ENCODE measurements around the gene PDZD2. TPM values are rescaled to one million over a fixed set of nuclear protein-coding genes. Genes with fewer than 3 reads are reported as not detected.

Gene PDZD2
- total RNA-seq, 2 experiments from 2014 or later = 0.05 to 0.25 TPM

- no peak overlapping the region for H3K27ac Mint-ChIP-seq
- CTCF ChIA-PET = no interaction called here
- intact Hi-C loops (cut with micrococcal nuclease) = no loop called here
- H3K4me3 Mint-ChIP-seq = no peak overlapping the region
- H3K4me1 Mint-ChIP-seq (ENCODE audit: low read depth) = no peaks in the 10 kb centered on the region
- peaks cover 7% of the 10 kb centered on the region for H3K9me3 Mint-ChIP-seq
- no peak for DNase-seq
- H3K27me3 Mint-ChIP-seq (ENCODE audit: low read depth) = no peaks in the 10 kb centered on the region
- no peaks in the 10 kb centered on the region for H3K36me3 Mint-ChIP-seq (ENCODE audit: low read depth)
These were observed 194.0 kb downstream of the PDZD2 start for GRCh38 chr5:31832966-31833365.

GRCh38 chr5:31833710-31834109 lies 194.8 kb downstream of the PDZD2 start:
- H3K27ac Mint-ChIP-seq = no peak overlapping the region
- H3K27me3 Mint-ChIP-seq (ENCODE audit: low read depth) = no peaks in the 10 kb centered on the region
- no peaks in the 10 kb centered on the region for H3K4me1 Mint-ChIP-seq (ENCODE audit: low read depth)
- intact Hi-C loops (cut with micrococcal nuclease) = no loop called here
- peaks cover 7% of the 10 kb centered on the region for H3K9me3 Mint-ChIP-seq
- CTCF ChIA-PET = no interaction called here
- DNase-seq = no peak
- H3K36me3 Mint-ChIP-seq (ENCODE audit: low read depth) = no peaks in the 10 kb centered on the region
- H3K4me3 Mint-ChIP-seq = no peak overlapping the region

DNA sequence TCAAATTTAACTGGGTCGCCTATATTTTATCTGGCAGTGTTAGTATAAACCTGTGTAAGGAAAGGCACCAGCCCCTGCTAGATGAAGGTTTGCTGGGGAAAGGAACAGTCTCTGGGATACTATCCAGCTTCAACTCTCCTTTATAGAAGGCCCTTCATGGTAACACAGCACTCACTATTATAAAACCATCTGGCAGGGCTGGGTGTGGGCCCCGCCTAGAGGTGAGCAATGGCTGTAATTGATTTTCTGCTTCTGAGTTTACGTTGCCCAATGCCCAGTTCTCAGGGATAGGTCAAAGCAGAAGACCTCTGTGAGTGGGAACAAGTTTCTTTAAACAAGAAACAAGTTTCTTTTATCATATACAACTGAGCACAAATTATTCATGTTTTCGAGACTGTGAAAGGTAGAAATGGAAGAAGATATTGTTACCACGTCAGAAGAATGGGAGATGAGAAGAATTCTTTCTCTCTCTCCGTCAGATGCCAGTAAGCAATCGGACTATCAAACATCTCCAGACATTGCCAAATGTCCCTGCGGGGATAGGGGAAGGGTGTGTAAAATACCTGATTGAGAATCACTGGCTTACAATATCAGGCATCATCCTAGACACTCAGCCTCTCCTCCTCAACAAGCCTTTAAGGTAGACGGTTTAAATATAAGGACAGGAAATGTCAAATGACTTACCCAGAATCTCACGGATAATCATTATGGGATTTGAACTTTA lies 205.9 kb downstream of the PDZD2 start:
- Mint-ChIP-seq H3K36me3 (ENCODE audit: low read depth) (no peaks in the 10 kb centered on the region), H3K27me3 (ENCODE audit: low read depth) (no peaks in the 10 kb centered on the region)

DNA sequence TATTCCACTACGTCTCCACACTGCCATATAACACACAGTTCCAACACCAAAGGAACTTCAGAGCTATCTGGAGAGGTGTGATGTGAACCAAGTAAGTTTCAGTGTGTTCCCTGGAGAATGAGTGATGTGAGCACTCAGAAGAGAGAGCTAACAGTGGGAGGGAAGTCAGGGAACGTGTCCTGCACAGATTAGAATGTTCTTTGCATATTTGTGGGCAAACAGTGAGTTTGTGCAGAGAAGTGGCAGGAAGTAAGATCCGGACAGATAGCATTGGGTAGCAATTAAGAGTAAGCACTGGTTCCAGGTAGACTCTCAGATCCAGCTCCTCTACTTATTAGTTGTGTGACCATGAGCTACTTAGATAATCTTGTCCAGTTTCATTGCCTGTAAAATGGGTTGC lies 206.4 kb downstream of the PDZD2 start:
- CTCF ChIA-PET = interaction anchor here (1.0 kb wide), 1 partner anchor 9 kb away, joined by 3 read pairs; no protein-coding TSS in a partner anchor
- H3K36me3 Mint-ChIP-seq (ENCODE audit: low read depth) = no peaks in the 10 kb centered on the region
- no peak overlapping the region for H3K4me3 Mint-ChIP-seq
- H3K27ac Mint-ChIP-seq = no peak overlapping the region
- no peaks in the 10 kb centered on the region for H3K9me3 Mint-ChIP-seq
- no peaks in the 10 kb centered on the region for H3K4me1 Mint-ChIP-seq (ENCODE audit: low read depth)
- DNase-seq = no peak
- no peaks in the 10 kb centered on the region for H3K27me3 Mint-ChIP-seq (ENCODE audit: low read depth)
- intact Hi-C loops (cut with micrococcal nuclease) = no loop called here

More for the DNA sequence above, 205.9 kb downstream of the PDZD2 start:
- no peak overlapping the region for H3K4me3 Mint-ChIP-seq
- intact Hi-C loops (cut with micrococcal nuclease) = no loop called here
- H3K27ac Mint-ChIP-seq = no peak overlapping the region
- H3K9me3 Mint-ChIP-seq = no peaks in the 10 kb centered on the region
- DNase-seq = no peak
- CTCF ChIA-PET = interaction anchor here (1.0 kb wide), 1 partner anchor 9 kb away, joined by 3 read pairs; no protein-coding TSS in a partner anchor
- no peaks in the 10 kb centered on the region for H3K4me1 Mint-ChIP-seq (ENCODE audit: low read depth)

- Mint-ChIP-seq H3K4me1 (ENCODE audit: low read depth) (no peaks in the 10 kb centered on the region), H3K4me3 (no peak overlapping the region), H3K9me3 (no peaks in the 10 kb centered on the region), H3K36me3 (ENCODE audit: low read depth) (no peaks in the 10 kb centered on the region), H3K27me3 (ENCODE audit: low read depth) (no peaks in the 10 kb centered on the region), H3K27ac (no peak overlapping the region)
- DNase-seq = no peak
- intact Hi-C loops (cut with micrococcal nuclease) = no loop called here
- CTCF ChIA-PET = no interaction called here
These were observed 208.0 kb downstream of the PDZD2 start for GRCh38 chr5:31846934-31847333.

- CTCF ChIA-PET = no interaction called here
- no peak overlapping the region for H3K27ac Mint-ChIP-seq
- no peaks in the 10 kb centered on the region for H3K9me3 Mint-ChIP-seq
- DNase-seq = no peak
- no peaks in the 10 kb centered on the region for H3K4me1 Mint-ChIP-seq (ENCODE audit: low read depth)
- no peaks in the 10 kb centered on the region for H3K27me3 Mint-ChIP-seq (ENCODE audit: low read depth)
- no peaks in the 10 kb centered on the region for H3K36me3 Mint-ChIP-seq (ENCODE audit: low read depth)
- H3K4me3 Mint-ChIP-seq = no peak overlapping the region
- intact Hi-C loops (cut with micrococcal nuclease) = no loop called here
These were observed 208.4 kb downstream of the PDZD2 start for GRCh38 chr5:31847354-31847753.

- Mint-ChIP-seq H3K4me1 (ENCODE audit: low read depth) (peaks cover 15% of the 10 kb centered on the region), H3K27me3 (ENCODE audit: low read depth) (peaks cover 18% of the 10 kb centered on the region), H3K4me3 (no peak overlapping the region), H3K36me3 (ENCODE audit: low read depth) (no peaks in the 10 kb centered on the region), H3K9me3 (no peaks in the 10 kb centered on the region), H3K27ac (no peak overlapping the region)
- intact Hi-C loops (cut with micrococcal nuclease) = loop anchor here (10.0 kb wide), 1 partner anchor 124 kb away; no protein-coding TSS in a partner anchor
- CTCF ChIA-PET = no interaction called here
- DNase-seq = no peak
These were observed 212.2 kb downstream of the PDZD2 start for GRCh38 chr5:31850981-31851689.

DNA sequence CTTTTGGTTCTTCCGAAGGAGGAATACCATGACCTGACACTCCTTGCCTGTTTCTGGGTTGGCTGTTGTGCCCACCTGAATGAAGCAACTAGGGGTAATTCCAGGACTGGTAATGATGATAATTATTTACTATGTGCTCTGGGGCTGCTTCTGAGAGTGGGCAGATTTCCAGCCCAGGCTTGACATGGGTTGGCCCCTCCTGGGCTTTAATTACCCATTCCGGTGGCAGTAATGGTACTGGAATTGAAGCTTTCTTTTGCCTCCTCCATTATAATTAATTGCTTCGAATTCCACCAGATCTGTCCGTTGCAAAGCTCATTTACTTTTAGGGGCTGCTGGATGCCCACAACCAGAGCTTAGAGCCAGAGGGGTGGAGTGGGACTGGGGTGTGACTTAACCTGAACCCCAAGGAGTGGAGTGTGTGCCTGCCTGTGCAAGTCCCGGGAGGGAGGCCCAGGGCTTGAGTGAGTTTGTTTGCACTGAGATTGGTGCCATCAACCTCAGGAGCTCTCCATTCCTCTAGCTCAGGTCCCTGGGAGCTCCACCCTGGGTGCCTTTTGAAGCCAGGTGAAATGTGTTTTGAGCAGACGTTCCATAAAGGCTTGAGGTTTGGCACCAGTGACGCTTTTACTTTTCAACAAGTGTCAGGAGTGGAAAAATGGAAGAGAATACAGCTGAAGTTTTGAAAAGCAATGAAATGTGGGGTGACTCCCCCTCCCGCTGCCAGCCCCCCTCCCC lies 214.6 kb downstream of the PDZD2 start:
- DNase-seq = no peak
- H3K4me1 Mint-ChIP-seq (ENCODE audit: low read depth) = peaks cover 15% of the 10 kb centered on the region
- H3K27ac Mint-ChIP-seq = no peak overlapping the region
- CTCF ChIA-PET = interaction anchor here (0.6 to 1.2 kb wide), 4 partner anchors 8 to 223 kb away, joined by 3 to 4 read pairs (median 3); no protein-coding TSS in a partner anchor
- intact Hi-C loops (cut with micrococcal nuclease) = loop anchor here (10.0 kb wide), 1 partner anchor 121 kb away; no protein-coding TSS in a partner anchor
- peaks cover under 1% of the 10 kb centered on the region for H3K9me3 Mint-ChIP-seq
- H3K4me3 Mint-ChIP-seq = peak overlapping the region; percentile 61
- peaks cover 20% of the 10 kb centered on the region for H3K27me3 Mint-ChIP-seq (ENCODE audit: low read depth)
- H3K36me3 Mint-ChIP-seq (ENCODE audit: low read depth) = no peaks in the 10 kb centered on the region

DNA sequence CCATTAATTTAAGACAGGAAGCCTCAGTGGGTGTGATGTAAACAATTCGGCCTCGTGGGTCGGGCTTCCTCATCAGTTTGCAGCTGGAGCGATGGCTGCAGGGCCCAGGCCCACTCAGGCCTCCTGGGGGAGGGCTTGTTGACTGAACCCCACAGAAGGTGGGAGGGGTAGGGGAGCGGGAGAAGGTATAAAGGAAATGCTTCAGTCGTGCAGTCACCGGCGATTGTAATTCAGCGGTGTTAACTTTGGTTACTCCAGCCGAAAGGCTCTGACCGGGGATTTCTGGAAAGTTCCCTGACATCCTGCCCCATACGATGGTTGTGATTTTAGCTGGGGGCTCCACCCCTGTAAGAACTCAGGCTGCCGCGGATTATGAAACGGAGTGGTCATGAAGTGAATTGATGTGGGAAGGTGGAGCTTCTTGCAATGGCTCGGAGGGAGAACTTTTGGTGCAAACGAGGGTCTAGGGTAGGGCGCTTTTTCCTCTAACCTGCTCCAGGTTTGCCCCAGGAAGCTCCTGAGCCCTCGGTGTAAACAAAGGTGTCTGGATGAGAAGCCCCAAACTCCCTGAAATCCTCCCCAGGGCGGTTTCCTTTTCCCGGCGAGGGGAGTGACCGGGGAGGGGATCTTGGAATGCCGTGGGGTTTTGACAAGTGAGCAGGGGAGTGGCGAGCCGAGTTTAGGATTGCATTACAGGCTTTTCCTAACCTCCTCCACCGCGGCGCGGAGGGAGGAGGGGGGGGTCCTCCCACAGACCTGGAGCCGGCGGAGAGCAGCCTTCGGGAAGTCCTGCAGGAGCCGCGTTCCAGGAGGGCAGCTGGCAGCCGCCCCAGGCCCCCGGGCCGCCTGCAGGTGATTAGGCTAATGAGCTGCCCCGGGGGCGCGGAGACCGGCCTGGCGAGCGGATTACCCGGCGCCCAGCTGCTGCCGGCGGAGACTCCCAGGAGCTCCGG lies 215.5 kb downstream of the PDZD2 start:
- CTCF ChIA-PET = interaction anchor here (0.6 to 1.6 kb wide), 6 partner anchors 9 to 238 kb away, joined by 3 to 4 read pairs (median 3); no protein-coding TSS in a partner anchor
- H3K36me3 Mint-ChIP-seq (ENCODE audit: low read depth) = peaks cover 2% of the 10 kb centered on the region
- peaks cover 20% of the 10 kb centered on the region for H3K27me3 Mint-ChIP-seq (ENCODE audit: low read depth)
- peak overlapping the region; percentile 79 for H3K4me3 Mint-ChIP-seq
- H3K9me3 Mint-ChIP-seq = peaks cover 9% of the 10 kb centered on the region
- intact Hi-C loops (cut with micrococcal nuclease) = loop anchor here (1.0 to 10.0 kb wide), 3 partner anchors 120 to 239 kb away; no protein-coding TSS in a partner anchor
- peak; percentile 63 for DNase-seq
- H3K27ac Mint-ChIP-seq = no peak overlapping the region
- H3K4me1 Mint-ChIP-seq (ENCODE audit: low read depth) = peaks cover 15% of the 10 kb centered on the region

- peak; percentile 47 for DNase-seq
- CTCF ChIA-PET = interaction anchor here (0.7 to 1.6 kb wide), 4 partner anchors 28 to 238 kb away, joined by 3 to 4 read pairs (median 3); no protein-coding TSS in a partner anchor
- intact Hi-C loops (cut with micrococcal nuclease) = loop anchor here (1.0 to 10.0 kb wide), 3 partner anchors 119 to 238 kb away; no protein-coding TSS in a partner anchor
- peaks cover 21% of the 10 kb centered on the region for H3K4me1 Mint-ChIP-seq (ENCODE audit: low read depth)
- peak overlapping the region; percentile 79 for H3K4me3 Mint-ChIP-seq
- peaks cover 17% of the 10 kb centered on the region for H3K9me3 Mint-ChIP-seq
- H3K27ac Mint-ChIP-seq = peak overlapping the region; percentile 16
- peaks cover 3% of the 10 kb centered on the region for H3K36me3 Mint-ChIP-seq (ENCODE audit: low read depth)
- H3K27me3 Mint-ChIP-seq (ENCODE audit: low read depth) = peaks cover 20% of the 10 kb centered on the region
These were observed 216.5 kb downstream of the PDZD2 start for GRCh38 chr5:31855134-31856040.
